Thyroid gland (tissue), 4 donors: ENCODE measurements around the gene IGFN1. TPM values are rescaled to one million over a fixed set of nuclear protein-coding genes. Genes with fewer than 3 reads are reported as not detected.

ENCODE experiments used
- DNase-seq, 2 donors: peaks; one replicate each; pipeline ENCODE4 v3.0.0-alpha.2; 2019
- H3K27ac ChIP-seq, 3 donors: fragments of 200-600 bp; sonication (generic); 1 replicate in 2 of 3; 2 replicates in 1 of 3; pipeline ENCODE4 v1.5.1; 2016 to 2019; ENCODE audit warnings: mild to moderate bottlenecking in 1 of 3, moderate library complexity in 1 of 3
- H3K27me3 ChIP-seq: fragments of 200-600 bp; sonication (generic); one replicate; pipeline ENCODE4 v1.5.1; 2019
- H3K36me3 ChIP-seq, 2 donors: fragments of 200-600 bp; sonication (generic); one replicate each; pipeline ENCODE4 v1.5.1; 2016 to 2019
- H3K4me1 ChIP-seq, 2 donors: fragments of 200-600 bp; sonication (generic); one replicate each; pipeline ENCODE4 v1.5.1; 2017 to 2019
- H3K4me3 ChIP-seq, 3 donors: fragments of 200-600 bp; sonication (generic); replicated peaks in 1 of 3; 1 replicate in 2 of 3; 2 replicates in 1 of 3; pipeline ENCODE4 v1.5.1; 2016; ENCODE audit warnings: mild to moderate bottlenecking in 1 of 3
- H3K9me3 ChIP-seq: fragments of 200-600 bp; sonication (generic); one replicate; pipeline ENCODE4 v1.5.1; 2017
- POLR2A ChIP-seq, 2 donors: fragments of 450-650 bp; IDR thresholded peaks; one replicate each; pipeline ENCODE4 v1.6.1; 2017; ENCODE audit warnings: antibody characterized with exemption in 2 of 2, mild to moderate bottlenecking in 2 of 2, moderate library complexity in 1 of 2
- WGBS, 2 donors: methylation state at CpG; one replicate each; pipeline ENCODE4 v1.1.5; 2017; 5-methylcytosine and 5-hydroxymethylcytosine counted together
- intact Hi-C: fragments of 100-400 bp; cut with DNase I; formaldehyde crosslinking; loops from one replicate; pipeline ENCODE4 v1.15.1; 2023
- total RNA-seq, 4 donors: library from RNA; depleted of rRNA; stranded (reverse); fragments of >200 nt; gene quantifications; one replicate each; pipeline ENCODE4 v1.2.3, GENCODE V29; 2016
- TF ChIP-seq, protein P1 (sequence below), 6 experiments: fragments of 200-600 bp in 3 of 6; fragments of 450-650 bp in 3 of 6; sonication (generic) in 3 of 6; IDR thresholded peaks; one replicate each; pipeline ENCODE4 v1.5.1; 2016 to 2019; ENCODE audit warnings: antibody characterized with exemption in 6 of 6, mild to moderate bottlenecking in 2 of 6, inconsistent platforms in 1 of 6, moderate library complexity in 1 of 6

The IGFN1 gene
- total RNA-seq, 4 donors from 2014 or later = 16.2 to 78.6 (median 33.0) TPM

DNA sequence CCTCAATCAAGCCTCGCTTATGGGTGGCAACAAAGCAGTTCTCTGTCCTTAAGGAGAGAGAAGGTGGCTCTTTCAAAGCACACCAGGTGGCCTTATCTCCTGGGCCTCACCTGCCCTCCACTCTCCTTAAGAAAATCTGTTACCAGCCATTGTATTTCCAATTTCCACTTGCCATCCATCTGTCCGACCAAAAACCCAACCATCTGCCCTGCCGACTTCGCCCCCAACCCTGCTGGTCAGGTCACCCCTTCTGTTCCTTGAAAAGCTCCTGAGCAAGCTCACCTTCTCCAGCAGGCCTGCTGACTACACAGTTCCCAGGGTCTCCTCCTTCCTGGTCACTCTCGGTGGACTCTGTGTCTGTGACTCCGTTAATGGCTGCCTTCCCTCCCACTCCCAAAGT lies 619 bp upstream of the IGFN1 start:
- Histone ChIP-seq H3K4me3 (no peak overlapping the region), H3K4me1 (peaks cover 0 to 2% of the 10 kb centered on the region in 2 donors), H3K27ac (no peak overlapping the region), H3K36me3 (no peaks in the 10 kb centered on the region), H3K9me3 (no peaks in the 10 kb centered on the region), H3K27me3 (no peaks in the 10 kb centered on the region)
- 86 to 99% methylated on average over 6 of the region's 6 CpGs for WGBS, 2 donors
- intact Hi-C loops = no loop called here
- no peak for DNase-seq
- no peak for TF ChIP-seq POLR2A (IDR thresholded peaks at IDR 0.05)
- TF ChIP-seq, protein P1, sequence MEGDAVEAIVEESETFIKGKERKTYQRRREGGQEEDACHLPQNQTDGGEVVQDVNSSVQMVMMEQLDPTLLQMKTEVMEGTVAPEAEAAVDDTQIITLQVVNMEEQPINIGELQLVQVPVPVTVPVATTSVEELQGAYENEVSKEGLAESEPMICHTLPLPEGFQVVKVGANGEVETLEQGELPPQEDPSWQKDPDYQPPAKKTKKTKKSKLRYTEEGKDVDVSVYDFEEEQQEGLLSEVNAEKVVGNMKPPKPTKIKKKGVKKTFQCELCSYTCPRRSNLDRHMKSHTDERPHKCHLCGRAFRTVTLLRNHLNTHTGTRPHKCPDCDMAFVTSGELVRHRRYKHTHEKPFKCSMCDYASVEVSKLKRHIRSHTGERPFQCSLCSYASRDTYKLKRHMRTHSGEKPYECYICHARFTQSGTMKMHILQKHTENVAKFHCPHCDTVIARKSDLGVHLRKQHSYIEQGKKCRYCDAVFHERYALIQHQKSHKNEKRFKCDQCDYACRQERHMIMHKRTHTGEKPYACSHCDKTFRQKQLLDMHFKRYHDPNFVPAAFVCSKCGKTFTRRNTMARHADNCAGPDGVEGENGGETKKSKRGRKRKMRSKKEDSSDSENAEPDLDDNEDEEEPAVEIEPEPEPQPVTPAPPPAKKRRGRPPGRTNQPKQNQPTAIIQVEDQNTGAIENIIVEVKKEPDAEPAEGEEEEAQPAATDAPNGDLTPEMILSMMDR (IDR thresholded peaks at IDR 0.05) = no peak

DNA sequence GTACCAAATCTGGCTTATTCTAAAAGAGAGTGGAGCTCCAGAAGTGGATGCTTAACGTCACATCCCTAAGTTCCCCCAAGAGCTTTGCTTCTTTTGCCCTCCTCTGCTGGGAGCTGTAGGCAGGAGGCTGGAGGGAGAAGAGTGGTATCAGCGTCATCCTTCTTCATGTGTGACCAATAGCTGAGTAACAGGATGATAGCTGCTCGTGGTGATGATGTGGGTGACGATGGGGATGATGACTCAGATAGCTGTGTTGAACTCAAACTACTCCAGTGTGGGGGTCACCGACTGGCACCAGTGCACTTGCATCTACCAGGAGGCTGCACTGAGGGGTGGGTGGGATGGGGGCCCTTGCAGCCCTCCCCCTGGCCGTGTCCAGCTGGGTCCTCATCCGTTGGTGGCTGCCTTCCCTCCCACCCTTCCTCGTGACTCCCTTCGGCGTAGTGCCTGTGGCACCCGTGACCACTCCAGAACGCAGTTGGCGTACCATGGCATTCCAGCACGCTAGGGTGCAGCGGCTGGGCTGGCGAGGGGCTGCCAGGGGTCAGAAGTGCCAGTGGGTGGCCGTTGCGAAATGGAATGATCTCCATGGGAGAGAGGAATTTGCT lies 1.1 kb downstream of the IGFN1 start:
- H3K4me1 ChIP-seq = no peaks in the 10 kb centered on the region
- H3K36me3 ChIP-seq = no peaks in the 10 kb centered on the region
- DNase-seq = peak; percentile 56 to 58
- H3K9me3 ChIP-seq = no peaks in the 10 kb centered on the region
- H3K4me3 ChIP-seq = no peak overlapping the region
- TF ChIP-seq, protein P1 (IDR thresholded peaks at IDR 0.05) = no peak
- TF ChIP-seq POLR2A (IDR thresholded peaks at IDR 0.05) = no peak
- H3K27me3 ChIP-seq = no peaks in the 10 kb centered on the region
- 63 to 80% methylated on average over 14 to 18 of the region's 18 CpGs for WGBS, 2 donors
- H3K27ac ChIP-seq = peak overlapping the region in 1 of 3 donors; percentile 58
- intact Hi-C loops = no loop called here

DNA sequence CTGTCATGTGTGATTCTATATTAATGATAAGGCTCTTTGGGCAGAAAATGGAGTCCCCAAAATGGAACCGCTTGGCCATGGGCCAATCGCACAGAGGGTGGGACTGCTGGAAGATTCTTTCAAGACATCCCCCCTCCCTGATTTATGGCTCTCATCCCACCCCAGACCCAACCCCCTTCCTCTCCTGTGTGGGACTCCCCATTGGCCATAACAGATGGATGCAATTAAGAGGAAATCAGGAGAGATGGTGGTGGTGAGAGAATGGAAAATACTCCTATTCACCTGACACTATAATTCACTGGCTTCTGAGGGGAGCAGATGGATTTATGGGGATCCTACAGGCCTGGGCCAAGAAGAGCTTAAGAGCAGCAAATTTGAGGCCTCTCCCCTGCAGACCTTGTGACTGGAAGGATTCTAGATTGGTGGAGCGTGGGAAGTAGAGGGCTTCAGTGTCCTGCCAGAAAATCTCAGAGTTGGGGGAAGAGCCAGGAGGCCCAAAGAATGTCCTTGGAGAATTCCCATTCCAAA lies 1.7 kb downstream of the IGFN1 start:
- Histone ChIP-seq H3K9me3 (no peaks in the 10 kb centered on the region), H3K27me3 (no peaks in the 10 kb centered on the region), H3K4me3 (no peak overlapping the region), H3K27ac (peak overlapping the region in 1 of 3 donors; percentile 58), H3K4me1 (no peaks in the 10 kb centered on the region), H3K36me3 (no peaks in the 10 kb centered on the region)
- 77 to 88% methylated on average over 3 of the region's 3 CpGs for WGBS, 2 donors
- TF ChIP-seq, protein P1 (IDR thresholded peaks at IDR 0.05) = no peak
- no peak for TF ChIP-seq POLR2A (IDR thresholded peaks at IDR 0.05)
- intact Hi-C loops = no loop called here
- DNase-seq = peak; percentile 29

DNA sequence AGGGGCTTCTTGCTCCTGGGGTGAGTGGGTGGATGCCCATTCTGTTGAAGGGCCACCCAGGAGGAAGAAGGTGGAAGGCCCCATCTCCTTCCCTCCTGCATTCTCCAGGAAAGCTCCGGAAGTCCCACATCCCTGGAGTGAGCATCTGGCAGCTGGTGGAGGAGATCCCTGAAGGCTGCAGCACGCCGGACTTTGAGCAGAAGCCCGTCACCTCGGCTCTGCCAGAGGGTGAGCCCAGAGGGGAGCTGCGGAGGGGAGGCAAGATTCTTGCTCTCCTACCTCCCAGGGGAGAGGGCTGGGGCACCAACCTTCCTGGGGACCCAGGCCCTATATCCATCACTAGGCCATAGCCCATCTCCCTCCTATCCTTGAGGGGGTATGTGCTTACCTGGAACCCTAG lies 3.4 kb downstream of the IGFN1 start:
- TF ChIP-seq, protein P1 (IDR thresholded peaks at IDR 0.05) = no peak
- no peak for TF ChIP-seq POLR2A (IDR thresholded peaks at IDR 0.05)
- no peak for DNase-seq
- H3K4me3 ChIP-seq = no peak overlapping the region
- 78 to 92% methylated on average over 5 of the region's 6 CpGs for WGBS, 2 donors
- H3K27ac ChIP-seq = no peak overlapping the region
- no peaks in the 10 kb centered on the region for H3K4me1 ChIP-seq
- intact Hi-C loops = no loop called here
- no peaks in the 10 kb centered on the region for H3K9me3 ChIP-seq
- H3K36me3 ChIP-seq = no peaks in the 10 kb centered on the region
- no peaks in the 10 kb centered on the region for H3K27me3 ChIP-seq

DNA sequence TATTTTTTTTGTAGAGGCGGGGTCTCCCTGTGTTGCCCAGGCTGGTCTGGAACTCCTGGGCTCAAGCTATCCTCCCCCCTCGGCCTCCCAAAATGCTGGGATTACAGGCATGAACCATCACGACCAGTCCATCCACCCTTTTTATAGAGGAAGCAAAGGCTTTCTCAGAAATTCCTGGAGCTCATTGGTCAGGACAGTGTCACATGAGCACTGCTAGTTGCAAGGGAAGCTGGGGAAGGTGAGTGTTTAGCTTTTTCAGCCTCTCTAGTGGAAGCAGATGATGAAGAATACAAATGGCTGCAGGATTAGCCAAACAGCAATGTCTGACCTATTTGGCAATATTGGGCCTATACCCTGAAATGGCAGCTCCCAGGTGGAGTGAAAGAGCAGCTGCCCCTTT lies 8.0 kb downstream of the IGFN1 start:
- TF ChIP-seq, protein P1 (IDR thresholded peaks at IDR 0.05) = no peak
- TF ChIP-seq POLR2A (IDR thresholded peaks at IDR 0.05) = no peak
- Histone ChIP-seq H3K27me3 (no peaks in the 10 kb centered on the region), H3K4me3 (no peak overlapping the region), H3K4me1 (no peaks in the 10 kb centered on the region), H3K27ac (no peak overlapping the region), H3K36me3 (no peaks in the 10 kb centered on the region), H3K9me3 (no peaks in the 10 kb centered on the region)
- 97 to 98% methylated on average over 3 of the region's 3 CpGs for WGBS, 2 donors
- no peak for DNase-seq
- intact Hi-C loops = no loop called here
